Measurements from ENCODE around the gene PCNT.

GRCh38 chr21:46312949-46313348 lies 11.0 kb upstream of the PCNT start:
- TF ChIP-seq CTCF (IDR thresholded peaks at IDR 0.05; ENCODE audit: insufficient read depth, low read length, poor library complexity, severe bottlenecking) (no peak), EZH2phosphoT487 (conservative IDR thresholded peaks at IDR 0.05; ENCODE audit: low read length) (no peak)

Data from SU-DHL-6 (cell line).